Activated T-helper 1 cell treated with Interleukin-2 at 50 U/mL for 16 hours (primary cell): Measurements from ENCODE around the gene SHCBP1.
A peak's percentile ranks its signal among the peaks of the same experiment; 100 is the strongest.
"Not testable (repeated sequence)": the region's sequence is repeated elsewhere in the genome, so short reads cannot be mapped to it uniquely, and the experiment has no call there.

ENCODE experiments used
- DNase-seq: peaks from one replicate; pipeline ENCODE4 v3.0.0-alpha.2; 2020; ENCODE audit warnings: low read depth

Gene SHCBP1, protein sequence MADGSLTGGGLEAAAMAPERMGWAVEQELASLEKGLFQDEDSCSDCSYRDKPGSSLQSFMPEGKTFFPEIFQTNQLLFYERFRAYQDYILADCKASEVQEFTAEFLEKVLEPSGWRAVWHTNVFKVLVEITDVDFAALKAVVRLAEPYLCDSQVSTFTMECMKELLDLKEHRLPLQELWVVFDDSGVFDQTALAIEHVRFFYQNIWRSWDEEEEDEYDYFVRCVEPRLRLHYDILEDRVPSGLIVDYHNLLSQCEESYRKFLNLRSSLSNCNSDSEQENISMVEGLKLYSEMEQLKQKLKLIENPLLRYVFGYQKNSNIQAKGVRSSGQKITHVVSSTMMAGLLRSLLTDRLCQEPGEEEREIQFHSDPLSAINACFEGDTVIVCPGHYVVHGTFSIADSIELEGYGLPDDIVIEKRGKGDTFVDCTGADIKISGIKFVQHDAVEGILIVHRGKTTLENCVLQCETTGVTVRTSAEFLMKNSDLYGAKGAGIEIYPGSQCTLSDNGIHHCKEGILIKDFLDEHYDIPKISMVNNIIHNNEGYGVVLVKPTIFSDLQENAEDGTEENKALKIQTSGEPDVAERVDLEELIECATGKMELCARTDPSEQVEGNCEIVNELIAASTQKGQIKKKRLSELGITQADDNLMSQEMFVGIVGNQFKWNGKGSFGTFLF

DNA sequence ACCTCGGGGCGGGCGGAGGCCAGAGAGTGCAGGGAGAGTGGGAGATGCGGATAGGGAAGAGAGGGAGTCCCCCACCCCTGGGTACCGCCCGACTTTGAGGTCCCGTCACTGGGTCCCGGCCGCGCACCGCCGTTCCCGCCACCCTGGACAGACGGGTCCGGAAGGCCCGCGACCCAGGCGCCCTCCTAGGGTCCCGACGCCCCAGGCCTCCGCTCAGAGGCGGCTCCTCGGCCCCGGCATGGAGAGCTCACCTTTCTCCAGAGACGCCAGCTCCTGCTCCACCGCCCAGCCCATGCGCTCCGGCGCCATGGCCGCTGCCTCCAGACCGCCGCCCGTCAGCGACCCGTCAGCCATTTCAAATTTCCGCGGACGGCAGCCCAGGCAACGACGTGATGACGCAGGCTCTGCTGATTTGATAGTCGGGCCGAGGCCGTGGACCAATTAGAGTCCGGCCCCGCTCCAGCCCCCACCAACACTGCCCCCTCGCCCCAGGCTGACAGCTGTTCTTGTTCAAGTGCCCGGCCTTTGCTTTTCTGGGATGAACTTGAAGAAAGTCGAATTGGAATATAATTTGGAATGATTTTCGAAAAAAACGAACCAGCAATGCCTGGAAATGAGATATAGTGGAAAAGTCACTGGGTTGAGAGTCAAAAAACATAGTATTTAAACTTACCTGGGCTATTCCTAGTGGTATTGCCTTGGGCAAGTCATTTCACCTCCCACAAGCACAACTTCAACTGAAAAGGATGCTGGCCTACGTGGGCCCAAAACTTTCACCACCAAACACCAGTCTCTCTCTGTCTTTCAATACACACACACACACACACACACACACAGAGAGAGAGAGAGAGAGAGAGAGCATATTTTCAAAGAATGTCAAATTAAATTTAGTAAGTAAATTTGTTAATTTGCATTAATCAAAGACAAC lies at the start of gene SHCBP1:
Gene SHCBP1, minus strand, starts transcription at position 374 of the 928 bp plus-strand sequence. Its CDS starts 20 bp downstream, at position 354.
- DNase-seq = peak; percentile 35

DNA sequence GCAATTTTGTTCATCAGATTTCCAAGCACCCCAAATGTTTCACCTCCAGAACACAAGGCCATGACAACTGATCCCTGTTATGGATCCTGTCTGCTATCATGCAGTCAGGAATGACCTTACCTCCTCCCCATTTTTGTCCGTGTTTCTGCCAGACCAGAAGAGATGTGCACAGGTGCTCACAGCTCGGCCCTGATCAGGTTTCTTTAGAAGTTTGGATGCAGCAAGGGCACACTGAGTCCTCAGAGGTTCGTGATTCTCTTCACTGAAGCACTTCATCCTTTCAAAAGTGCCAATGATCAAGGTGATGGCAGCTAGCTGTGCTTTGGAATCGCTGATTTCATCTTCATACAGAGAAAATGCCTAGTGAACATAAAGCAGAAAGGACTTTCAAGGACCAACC lies 40.9 kb upstream of the SHCBP1 start:
- DNase-seq = no peak

DNA sequence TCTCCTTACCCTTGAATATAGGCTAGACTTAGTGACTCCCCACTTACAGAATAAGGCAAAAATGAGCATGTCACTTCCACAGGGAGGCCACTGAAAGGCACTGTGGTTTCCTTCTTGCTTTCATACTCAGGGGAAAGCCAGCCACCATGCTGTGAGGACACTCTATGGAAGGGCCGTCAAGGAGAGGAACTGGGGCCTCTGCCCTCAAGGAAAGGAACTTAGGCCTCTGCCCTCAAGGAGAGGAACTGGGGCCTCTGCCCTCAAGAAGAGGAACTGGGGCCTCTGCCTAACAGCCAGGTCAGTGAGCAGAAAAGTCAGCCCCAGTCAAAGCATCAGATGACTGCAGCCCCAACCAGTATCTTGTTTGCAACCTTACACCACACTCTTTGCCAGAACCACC lies 37.7 kb upstream of the SHCBP1 start:
- DNase-seq = no peak

DNA sequence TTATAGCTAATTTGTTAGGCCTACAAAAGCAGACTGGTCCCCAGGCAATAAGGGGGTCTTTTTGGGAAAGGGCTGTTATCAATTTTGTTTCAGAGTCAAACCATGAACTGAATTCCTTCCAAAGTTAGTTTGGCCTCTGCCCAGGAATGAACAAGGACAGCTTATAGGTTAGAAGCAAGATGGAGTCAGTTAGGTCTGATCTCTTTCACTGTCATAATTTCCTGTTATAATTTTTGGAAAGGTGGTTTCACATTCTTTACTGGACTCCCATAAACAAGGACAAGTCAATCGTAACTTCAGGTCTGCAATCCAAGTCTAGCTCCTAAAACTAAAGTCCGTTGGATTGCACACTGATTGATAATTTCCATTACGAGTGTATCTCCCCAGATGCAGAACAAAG lies 30.1 kb upstream of the SHCBP1 start:
- no peak for DNase-seq

DNA sequence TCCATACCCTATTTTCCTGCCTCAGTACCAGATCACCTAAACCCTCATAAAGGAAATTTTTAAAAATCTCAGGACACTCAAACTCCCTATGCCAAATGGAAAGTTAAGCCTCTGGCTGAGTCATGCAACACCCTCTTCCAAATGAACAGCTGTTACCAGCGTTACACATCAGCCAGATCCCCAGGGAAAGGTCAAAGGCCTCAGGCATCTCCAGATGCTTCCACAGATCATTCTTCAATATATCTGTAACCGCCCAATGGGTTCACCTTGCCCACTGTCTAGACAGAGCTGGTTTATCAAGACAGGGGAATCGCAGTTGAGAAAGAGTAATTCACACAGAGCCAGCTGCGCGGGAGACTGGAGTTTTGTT lies 29.1 kb upstream of the SHCBP1 start:
- DNase-seq = no peak

DNA sequence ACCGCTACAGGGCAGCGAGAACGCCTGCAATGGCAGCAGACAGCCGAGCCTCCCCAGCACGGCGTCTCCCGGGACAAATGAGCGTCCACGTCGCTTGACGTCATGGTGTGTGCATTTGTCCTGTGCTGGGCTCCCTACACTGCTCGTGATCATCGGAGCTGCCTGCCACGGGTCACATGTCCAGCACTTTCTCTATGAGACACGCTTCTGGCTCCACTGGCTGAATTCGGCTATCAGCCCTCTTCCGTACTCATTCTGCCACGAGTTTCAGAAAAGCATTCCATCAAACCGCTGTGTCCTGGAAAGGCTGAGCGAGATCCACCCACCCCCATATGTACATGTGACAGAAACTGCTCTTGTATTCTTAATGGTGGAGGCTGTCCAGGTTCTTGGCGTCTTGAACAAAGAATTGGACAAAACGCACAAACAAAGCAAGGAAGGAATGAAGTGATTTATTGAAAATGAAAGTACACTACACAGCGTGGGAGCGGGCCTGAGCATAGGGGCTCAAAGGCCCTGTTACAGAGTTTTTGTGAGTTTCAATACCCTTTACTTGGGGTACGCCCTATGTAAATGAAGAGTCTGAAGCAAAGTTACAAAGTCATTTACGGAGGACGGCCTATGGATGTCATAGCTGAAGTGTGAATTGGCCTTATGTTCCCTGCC lies 28.5 kb upstream of the SHCBP1 start:
- no peak for DNase-seq

DNA sequence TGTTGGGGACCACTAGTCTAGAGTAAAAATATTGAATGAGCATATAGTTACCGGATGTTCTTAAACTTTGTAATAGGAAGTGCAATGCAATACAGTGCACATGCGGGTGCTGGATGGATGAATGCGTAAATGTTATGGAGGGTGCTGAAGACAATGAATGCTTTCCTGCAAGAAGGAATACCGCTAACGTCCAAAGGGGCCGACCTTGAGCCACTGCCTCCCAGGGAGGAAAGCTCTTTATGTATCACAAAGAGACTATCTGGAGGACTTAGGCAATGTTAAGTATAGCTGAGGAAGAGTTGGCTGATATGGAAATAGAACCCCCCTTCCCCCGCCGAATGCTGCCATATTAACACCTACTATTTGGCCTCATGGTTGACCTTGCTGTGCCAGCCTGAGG lies 27.5 kb upstream of the SHCBP1 start:
- no peak for DNase-seq

DNA sequence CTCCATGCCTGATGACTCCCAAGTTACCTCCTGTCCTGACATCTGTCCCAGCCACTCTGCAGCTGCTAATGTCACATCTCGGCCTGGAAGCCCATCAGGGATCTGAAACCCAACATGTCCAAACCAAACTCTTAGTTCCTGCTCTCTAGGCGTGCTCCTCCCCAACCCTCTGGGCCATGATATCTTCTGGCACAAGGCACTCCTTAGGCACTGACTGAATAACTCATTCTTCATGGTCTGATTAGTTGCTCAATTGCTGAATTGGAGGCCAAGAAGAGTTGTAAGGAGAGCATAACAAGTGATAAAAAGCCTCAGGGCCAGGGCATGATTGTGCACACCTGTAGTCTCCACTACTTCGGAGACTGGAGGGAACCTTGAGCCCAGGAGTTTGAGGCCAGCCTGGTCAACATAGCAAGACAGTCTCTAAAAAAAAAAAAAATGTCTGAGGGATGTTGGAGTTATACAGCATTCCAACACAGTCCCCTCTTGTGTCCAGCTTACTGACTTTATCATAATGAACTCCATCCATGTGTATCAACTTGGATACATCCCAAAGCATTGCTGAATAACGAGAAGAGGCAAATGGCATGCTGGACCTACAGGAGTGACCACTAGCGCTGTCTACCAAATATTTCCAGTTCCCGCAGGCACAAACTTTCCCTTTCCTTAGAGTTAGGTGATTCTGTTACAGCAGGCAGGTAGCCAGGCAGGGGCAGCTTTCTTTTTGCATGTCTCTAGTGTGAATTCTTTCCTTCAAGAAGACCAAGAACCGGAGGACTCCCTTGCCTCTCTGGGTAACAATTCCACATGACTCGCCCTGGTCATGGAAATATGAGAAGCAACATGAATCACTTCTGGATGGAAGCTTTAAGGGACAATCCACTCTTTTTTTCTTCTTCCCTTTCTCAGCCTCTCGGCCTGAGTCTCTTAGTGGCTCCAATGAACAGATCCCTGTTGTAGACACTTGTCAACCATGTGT lies 18.1 kb upstream of the SHCBP1 start:
- no peak for DNase-seq

DNA sequence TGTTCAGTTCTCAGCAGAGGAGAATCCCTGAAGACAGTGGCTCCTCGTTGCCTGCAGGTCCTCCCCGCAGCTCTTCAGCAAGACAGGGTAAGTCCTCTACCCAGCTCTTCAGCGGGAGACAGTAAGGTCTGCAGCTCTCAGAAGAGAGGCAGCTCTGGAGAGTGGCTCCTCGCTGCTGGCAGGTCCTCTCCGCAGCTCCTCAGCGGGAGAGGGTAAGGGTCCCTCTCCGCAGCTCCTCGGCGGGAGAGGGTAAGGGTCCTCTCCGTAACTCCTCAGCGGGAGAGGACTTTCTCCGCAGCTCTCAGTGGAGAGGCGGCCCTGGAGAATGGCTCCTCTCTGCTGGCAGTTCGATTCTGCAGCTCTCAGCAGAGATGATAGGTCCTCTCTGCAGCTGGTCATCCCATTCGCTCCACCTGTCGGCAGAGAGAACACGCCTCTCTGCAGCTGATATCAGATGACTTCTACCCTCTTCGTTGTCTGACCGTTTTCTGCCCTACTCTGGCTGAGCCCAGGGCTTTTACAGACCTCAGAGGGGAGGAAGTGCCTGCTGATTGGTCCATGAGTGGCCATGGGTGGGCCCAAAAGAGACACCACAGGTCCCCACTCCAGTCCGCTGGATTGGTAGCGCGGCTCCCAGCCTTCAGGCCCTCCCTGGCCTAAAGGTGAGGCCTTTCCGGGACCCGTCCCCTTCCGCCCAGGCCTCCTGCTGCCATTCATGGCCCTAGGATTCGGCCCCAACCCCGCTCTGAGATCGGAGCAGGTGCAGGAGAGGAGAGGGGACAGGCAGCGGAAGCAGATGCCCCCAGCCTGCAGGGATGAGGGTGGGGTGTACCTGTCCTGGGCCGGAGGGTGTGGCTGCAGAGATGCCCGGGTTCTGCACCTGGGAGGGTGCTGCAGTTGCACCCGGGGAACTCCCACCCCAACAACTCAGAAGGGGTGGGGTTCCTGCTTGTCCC lies 11.9 kb upstream of the SHCBP1 start:
- no peak for DNase-seq

DNA sequence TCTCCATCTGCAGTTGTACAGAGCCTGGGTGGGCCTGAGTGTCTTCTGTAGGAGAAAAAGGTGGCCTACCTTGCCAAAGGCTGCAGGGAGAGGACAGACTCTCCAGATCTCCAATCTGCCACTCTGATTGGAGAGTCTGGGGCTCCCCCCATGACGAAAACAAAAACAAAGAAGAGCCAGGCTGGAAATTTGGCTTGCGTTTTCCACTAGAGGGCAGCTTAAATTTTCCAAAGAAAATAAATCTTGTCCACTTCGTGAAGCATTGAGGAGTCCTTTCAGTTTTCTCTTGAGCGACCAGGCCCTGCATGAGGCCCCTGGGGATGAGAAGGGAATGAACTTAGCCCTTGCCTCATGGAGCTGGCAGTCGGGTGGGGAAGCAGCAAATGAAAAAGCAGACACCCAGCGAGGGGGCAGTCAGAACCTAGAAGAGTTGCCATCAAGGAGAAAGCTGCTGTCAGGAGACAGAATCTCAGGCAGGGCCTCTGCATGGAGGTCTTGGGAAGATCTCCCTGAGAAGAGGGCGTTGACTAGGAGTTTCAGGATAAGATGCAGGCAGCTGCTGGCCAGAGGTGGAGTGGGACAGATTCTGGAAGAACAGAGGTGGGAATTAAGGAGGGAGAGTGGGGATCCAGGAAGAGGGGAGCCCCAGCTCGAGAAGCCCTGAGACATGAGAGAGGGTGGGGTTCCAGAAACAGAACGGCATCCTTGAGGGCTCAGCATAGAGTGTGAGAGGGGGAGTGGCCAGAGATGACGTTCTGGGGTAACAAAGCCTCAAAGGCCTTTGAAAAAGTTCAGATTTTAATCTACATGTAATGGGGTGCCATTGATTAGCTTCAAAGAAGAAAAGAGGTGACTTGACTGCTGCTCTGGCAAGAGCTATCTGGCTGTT lies 8.4 kb upstream of the SHCBP1 start:
- no peak for DNase-seq

DNA sequence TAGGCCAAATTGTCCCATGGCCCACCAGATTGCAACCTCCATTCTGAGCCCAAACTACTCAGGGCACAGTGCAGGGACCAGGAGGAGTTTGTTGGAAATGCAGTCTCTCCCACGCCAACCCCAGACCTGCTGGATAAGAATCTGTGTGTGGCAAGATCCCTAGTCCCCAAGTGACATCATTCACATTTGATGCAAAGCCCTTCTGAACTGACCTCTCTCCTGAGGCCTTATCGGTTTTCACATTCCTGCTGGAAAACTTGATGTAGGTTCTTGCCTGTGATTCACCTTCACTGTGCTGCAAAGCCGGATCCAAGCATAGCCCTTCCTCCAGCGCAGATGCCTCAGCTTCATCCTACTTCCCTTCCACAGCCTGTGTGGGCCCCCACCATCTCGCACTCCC lies 6.6 kb upstream of the SHCBP1 start:
- no peak for DNase-seq

DNA sequence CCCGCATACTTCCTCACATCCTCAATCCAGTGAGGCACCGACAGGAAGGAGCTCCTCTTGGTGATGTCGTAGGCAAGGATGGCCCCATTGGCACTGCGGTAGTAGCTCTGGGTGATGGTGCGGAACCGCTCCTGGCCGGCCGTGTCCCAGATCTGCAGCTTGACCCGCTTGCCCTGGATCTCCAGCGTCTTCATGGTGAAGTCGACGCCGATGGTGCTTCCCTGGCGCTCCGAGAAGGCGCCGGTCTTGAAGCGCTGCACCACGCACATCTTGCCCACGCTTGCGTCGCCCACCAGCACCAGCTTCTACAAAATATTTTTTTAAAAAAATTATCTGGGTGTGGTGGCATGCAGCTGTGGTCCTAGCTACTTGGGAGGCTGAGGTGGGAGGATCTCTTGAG lies 5.5 kb upstream of the SHCBP1 start:
- DNase-seq = not testable (repeated sequence)

DNA sequence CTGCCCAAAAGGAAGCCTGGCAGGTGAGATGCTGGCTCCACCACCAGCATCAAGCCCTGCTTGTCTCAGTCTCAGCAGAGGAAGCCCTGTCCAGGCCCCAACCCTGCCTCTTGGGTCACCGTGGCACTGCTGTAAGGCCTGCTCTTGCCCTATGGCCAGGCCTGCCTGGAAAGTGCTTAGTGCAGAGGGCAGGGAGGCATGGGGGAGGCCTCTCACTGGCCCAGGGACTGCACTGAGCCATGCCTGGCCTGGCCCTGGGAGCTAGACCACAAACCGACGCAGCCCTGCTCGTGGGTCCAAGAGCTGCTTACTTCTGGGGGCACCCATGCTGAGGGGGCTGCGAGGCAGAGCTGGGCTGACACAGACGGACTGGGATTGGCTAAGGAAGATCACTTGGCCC lies 3.7 kb upstream of the SHCBP1 start:
- DNase-seq = not testable (repeated sequence)

DNA sequence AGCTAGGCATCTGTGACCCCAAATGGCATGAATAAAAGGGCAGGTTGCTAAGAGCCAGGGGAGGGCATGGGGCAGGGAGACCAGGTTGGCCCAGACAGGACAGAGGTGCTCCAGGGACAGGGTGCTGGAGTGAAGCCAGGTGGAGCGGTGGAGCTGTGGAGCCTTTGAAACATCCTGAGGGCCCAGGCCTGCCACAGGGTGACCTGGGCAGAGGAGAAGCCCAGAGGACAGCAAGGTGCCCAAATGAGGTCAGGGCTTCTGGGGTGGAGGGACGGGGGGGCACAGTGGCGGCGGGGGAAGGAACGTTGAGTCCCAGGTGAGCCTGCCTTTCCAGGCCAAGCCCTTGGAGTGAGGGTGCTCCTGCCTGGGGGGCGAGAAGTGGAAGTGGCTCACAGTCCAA lies 2.5 kb upstream of the SHCBP1 start:
- not testable (repeated sequence) for DNase-seq

DNA sequence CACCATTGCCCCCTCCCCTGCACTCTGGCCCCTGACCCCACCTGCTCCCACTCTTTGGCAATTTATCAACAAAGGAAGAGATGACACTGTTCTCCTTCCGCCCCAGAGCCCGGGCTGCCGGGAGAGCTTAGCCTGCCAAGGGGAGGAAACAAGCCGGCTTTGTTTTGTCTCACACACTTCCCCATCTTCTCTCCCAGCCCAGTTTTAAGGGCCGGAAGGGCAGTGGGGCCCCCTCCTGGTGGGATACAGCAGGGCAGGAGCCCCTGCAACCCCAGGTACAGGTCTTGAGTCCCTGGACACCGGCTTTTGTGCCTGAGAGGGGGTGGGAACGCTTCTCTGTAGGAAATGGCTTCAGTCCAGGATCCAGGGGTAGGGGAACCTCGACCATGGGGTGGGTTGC lies 2.1 kb upstream of the SHCBP1 start:
- not testable (repeated sequence) for DNase-seq

DNA sequence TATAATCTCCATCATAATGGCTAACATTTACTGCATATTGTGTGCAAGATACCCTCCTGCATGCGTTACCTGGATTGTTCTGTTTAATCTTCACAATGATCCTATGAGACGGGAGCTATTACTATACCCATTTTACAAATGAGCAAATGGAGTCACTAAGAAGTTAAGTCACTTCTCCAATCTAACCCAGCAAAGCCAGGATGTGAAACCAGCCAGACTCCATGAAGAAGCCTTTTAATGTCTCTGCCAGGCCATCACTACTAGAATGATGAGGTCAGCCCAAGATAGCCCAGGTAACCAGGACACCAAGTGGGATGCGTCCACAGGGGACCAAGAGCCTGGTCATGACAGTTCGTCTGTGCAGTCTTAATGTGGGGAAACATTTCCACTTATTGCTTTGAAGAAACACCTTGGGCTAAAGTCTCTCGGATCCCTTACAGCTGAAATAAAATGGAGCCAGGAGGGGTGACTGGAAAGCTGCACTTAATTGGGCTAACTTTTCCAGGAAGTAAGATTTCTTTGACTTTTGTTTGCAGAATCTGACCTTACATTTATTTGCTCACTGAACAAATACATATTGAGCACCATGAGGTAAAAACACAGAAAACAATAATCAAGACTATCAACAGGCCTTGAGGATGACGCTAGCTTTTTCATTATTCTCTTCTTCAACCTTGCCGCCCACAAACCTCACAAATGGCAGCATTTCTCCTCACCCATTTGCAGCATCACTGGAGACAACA lies 926 bp upstream of the SHCBP1 start:
- no peak for DNase-seq

DNA sequence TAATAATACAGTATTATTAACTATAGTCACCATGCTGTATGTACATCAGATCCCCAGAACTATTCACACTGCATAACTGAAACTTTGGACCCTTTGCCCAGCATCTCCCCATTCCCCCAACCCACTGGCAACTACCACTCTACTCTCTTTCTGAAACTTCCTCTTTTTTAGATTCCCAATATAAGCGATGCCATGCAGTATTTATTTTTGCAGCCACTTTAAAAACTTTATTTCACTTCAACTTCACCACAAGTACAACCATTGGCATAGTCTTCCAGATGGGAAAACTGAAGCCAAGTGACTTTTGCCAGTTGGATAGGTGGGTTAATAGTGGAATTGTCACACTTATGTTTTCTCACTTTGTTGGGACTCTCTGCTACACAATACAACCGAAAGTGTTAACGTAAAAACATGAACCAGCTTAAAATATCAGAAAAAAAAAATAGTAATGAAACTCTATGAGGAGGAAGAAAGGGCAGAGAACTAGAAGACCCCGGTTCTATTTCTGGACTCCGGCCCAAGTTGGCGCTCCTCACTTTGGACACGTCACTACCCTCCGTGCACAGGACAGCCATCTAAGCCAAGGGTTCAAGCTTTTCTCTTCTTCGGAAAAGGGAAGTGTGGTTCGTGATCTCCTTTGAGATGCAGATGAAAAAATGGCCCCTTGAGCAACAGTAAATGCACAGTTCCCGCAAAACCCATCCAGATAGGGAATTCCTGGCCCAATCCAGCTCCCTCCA lies 743 bp downstream of the SHCBP1 start:
- DNase-seq = no peak
